Mesendoderm (in vitro differentiated cells): ENCODE data around the gene YKT6.
A peak's percentile ranks its signal among the peaks of the same experiment; 100 is the strongest.

Source experiments
- DNase-seq: peaks from one replicate; pipeline ENCODE4 v3.0.0; 2013
- H2AK5ac ChIP-seq: 2 replicates; pipeline ENCODE4 v1.6.1; 2013; ENCODE audit warnings: low read length, inconsistent platforms
- H2BK120ac ChIP-seq: 2 replicates; pipeline ENCODE4 v1.6.1; 2013; ENCODE audit warnings: low read depth, mild to moderate bottlenecking, low read length, moderate library complexity, mixed read lengths
- H2BK15ac ChIP-seq: replicated peaks from 2 replicates; pipeline ENCODE4 v1.6.1; 2013; ENCODE audit warnings: low read depth, mild to moderate bottlenecking, moderate library complexity
- H2BK5ac ChIP-seq: 2 replicates; pipeline ENCODE4 v1.6.1; 2013; ENCODE audit warnings: low read length, inconsistent platforms
- H3K18ac ChIP-seq: 2 replicates; pipeline ENCODE4 v1.6.1; 2013; ENCODE audit warnings: mild to moderate bottlenecking, low read length, mixed read lengths
- H3K23ac ChIP-seq: one replicate; pipeline ENCODE4 v1.6.1; 2013; ENCODE audit warnings: low read length
- H3K27ac ChIP-seq: 2 replicates; pipeline ENCODE4 v1.5.1; 2013; ENCODE audit warnings: low read depth, mild to moderate bottlenecking, inconsistent platforms, low read length, moderate library complexity
- H3K27me3 ChIP-seq: 2 replicates; pipeline ENCODE4 v1.6.1; 2013; ENCODE audit warnings: low read length, control low read depth, mild to moderate bottlenecking, inconsistent platforms; ENCODE audit not compliant: insufficient read depth, poor library complexity
- H3K36me3 ChIP-seq: 2 replicates; pipeline ENCODE4 v1.6.1; 2013; ENCODE audit warnings: low read length, inconsistent platforms; ENCODE audit not compliant: control insufficient read depth, insufficient read depth
- H3K4ac ChIP-seq: one replicate; pipeline ENCODE4 v1.6.1; 2013; ENCODE audit warnings: low read depth, mild to moderate bottlenecking, low read length, moderate library complexity
- H3K4me1 ChIP-seq: 2 replicates; pipeline ENCODE4 v1.6.1; 2013; ENCODE audit warnings: low read depth, low read length, inconsistent platforms; ENCODE audit not compliant: control insufficient read depth
- H3K4me2 ChIP-seq: 2 replicates; pipeline ENCODE4 v1.6.1; 2013; ENCODE audit warnings: low read length
- H3K4me3 ChIP-seq: 2 replicates; pipeline ENCODE4 v1.5.1; 2013; ENCODE audit warnings: mild to moderate bottlenecking, low read length
- H3K56ac ChIP-seq: one replicate; pipeline ENCODE4 v1.6.1; 2013; ENCODE audit warnings: low read length
- H3K79me1 ChIP-seq: 2 replicates; pipeline ENCODE4 v1.6.1; 2013; ENCODE audit warnings: low read length, inconsistent platforms
- H3K79me2 ChIP-seq: 2 replicates; pipeline ENCODE4 v1.6.1; 2013; ENCODE audit warnings: mild to moderate bottlenecking, low read length; ENCODE audit not compliant: control insufficient read depth, insufficient read depth
- H3K9ac ChIP-seq: 2 replicates; pipeline ENCODE4 v1.6.1; 2013; ENCODE audit warnings: low read length, inconsistent platforms
- H4K5ac ChIP-seq: one replicate; pipeline ENCODE4 v1.6.1; 2013; ENCODE audit warnings: low read length
- H4K8ac ChIP-seq: one replicate; pipeline ENCODE4 v1.6.1; 2013; ENCODE audit warnings: low read depth, mild to moderate bottlenecking, control low read depth, low read length, moderate library complexity
- WGBS: extraction: QIAGEN DNeasy Blood & Tissue Kit; methylation state at CpG from one replicate; pipeline ENCODE4 v1.1.7; 2013; ENCODE audit warnings: low lambda C conversion rate, missing lambda C conversion rate; ENCODE audit not compliant: insufficient coverage; ENCODE audit errors: extremely low coverage; 5-methylcytosine and 5-hydroxymethylcytosine counted together

YKT6 gene

DNA sequence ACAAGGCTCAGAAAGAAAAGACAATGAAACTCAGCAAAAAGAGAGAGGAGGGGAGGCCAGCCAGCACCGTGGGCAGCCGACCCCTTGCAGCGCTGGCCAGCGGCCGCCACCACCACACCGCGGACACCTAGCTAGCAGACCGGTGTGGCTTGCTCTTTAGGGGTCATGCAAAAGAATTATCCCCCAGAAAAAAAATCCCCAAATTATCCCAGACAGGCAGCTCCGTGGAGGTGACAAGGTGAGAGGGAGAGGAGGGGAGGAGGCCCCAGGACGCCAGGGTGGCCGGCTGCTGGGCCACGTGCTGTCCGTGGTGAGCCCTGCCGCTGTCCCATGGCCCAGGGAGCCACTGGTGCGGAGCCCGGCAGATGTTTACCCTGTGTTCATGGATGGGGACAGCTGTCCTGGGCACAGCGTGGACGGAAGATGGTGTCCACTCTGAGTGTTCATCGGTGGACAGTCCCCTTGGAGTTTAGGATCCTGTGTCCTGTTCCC is 16.5 kb downstream of the YKT6 start:
- no peak overlapping the region for H2BK5ac ChIP-seq
- H3K9ac ChIP-seq: no peak overlapping the region
- no peak overlapping the region for H3K4me2 ChIP-seq
- no peak overlapping the region for H3K27ac ChIP-seq
- no peaks in the 10 kb centered on the region for H3K79me1 ChIP-seq
- no peak overlapping the region for H4K8ac ChIP-seq
- H3K4me3 ChIP-seq: no peak overlapping the region
- H2AK5ac ChIP-seq: no peak overlapping the region
- H3K79me2 ChIP-seq: no peaks in the 10 kb centered on the region
- no CpG with 5 or more reads among the region's 19 CpGs for WGBS
- H3K56ac ChIP-seq: no peak overlapping the region
- H3K36me3 ChIP-seq: peaks cover 5% of the 10 kb centered on the region
- H3K4me1 ChIP-seq: peaks cover 4% of the 10 kb centered on the region
- H2BK120ac ChIP-seq: no peak overlapping the region
- no peak overlapping the region for H3K18ac ChIP-seq
- no peak overlapping the region for H2BK15ac ChIP-seq
- H4K5ac ChIP-seq: no peak overlapping the region
- DNase-seq: no peak
- no peak overlapping the region for H3K23ac ChIP-seq
- no peak overlapping the region for H3K4ac ChIP-seq
- H3K27me3 ChIP-seq: no peaks in the 10 kb centered on the region

DNA sequence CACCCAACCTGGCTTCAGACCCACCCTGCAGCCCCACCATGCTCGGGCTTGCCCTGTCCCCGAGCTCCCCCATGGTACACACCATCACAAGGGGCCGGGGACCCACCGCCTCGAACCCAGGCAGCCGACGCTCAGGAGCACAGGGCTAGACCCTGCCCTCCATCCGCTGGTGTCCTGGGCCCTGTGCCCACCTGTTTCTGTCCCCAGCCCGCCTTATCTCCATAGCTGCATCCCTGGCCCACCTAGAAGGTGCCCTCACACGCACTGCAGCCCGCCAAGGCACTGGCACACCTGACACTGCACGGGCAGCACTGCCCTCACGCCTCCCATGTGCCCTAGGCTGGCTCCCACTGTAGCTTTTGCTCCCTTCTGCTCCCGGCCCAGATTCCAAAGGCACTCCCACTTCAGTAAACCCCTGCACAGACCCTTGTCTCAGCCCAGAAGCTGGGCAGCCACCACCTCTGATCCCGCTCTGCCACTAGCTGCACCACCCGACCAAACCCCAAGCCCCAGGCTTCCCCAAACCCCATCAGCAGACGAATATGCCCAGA is 17.1 kb downstream of the YKT6 start:
- Histone ChIP-seq H3K18ac (no peak overlapping the region), H2AK5ac (no peak overlapping the region), H3K27ac (no peak overlapping the region), H3K27me3 (no peaks in the 10 kb centered on the region), H3K23ac (peak overlapping the region; percentile 24), H3K79me1 (no peaks in the 10 kb centered on the region), H4K5ac (no peak overlapping the region), H4K8ac (no peak overlapping the region), H2BK5ac (no peak overlapping the region), H3K56ac (peak overlapping the region; percentile 76), H3K4me2 (no peak overlapping the region), H3K36me3 (peaks cover 3% of the 10 kb centered on the region), H2BK120ac (no peak overlapping the region), H3K4me3 (no peak overlapping the region), H2BK15ac (no peak overlapping the region), H3K9ac (peak overlapping the region; percentile 47), H3K4ac (no peak overlapping the region), H3K4me1 (peaks cover 4% of the 10 kb centered on the region), H3K79me2 (no peaks in the 10 kb centered on the region)
- DNase-seq: no peak
- WGBS: no CpG with 5 or more reads among the region's 17 CpGs

DNA sequence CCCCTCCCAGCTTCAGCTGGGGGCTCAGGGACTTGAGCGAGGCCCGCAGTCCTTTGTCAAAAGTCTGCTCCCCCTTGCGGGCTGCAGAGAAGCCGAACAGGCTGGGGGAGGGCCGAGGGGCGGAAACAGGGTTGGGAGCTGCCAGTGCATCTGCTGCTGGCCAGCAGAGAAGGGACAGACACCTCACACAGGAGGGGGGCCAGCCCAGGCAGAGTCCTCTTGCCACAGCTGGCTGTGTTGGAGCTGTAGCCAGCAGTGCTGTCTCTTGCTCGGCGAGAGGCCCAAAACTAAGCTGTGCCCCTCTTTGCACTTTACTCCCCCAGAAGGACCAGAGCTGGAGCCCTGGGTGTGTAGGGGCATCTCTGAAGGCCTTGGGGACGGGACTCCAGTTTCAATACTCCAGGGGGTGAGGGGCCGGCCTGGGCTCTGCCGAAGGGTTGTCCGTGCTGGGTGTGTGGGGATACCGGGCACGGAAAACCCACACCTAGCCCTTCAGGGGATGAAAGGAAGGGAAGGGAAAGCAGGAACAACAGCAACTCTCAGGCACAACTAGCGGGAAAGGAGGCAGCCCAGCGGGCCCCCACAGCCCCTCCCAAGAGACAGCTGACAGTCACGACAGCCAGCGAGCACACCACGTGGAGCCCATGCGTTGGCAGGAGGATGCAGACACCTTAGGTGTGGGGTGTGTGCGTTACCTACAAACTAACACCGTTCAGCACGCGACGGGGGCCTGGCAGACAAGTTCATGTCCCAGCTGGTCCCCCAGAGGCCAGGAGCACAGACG is 17.8 kb downstream of the YKT6 start:
- Histone ChIP-seq H3K27ac (no peak overlapping the region), H4K8ac (no peak overlapping the region), H2BK5ac (no peak overlapping the region), H3K4me1 (peaks cover 4% of the 10 kb centered on the region), H3K79me2 (no peaks in the 10 kb centered on the region), H2AK5ac (peak overlapping the region; percentile 38), H3K23ac (no peak overlapping the region), H3K27me3 (no peaks in the 10 kb centered on the region), H4K5ac (no peak overlapping the region), H3K36me3 (no peaks in the 10 kb centered on the region), H2BK120ac (no peak overlapping the region), H3K4ac (no peak overlapping the region), H2BK15ac (no peak overlapping the region), H3K79me1 (no peaks in the 10 kb centered on the region), H3K18ac (no peak overlapping the region), H3K56ac (peak overlapping the region; percentile 76), H3K9ac (no peak overlapping the region), H3K4me3 (no peak overlapping the region), H3K4me2 (no peak overlapping the region)
- no CpG with 5 or more reads among the region's 26 CpGs for whole genome bisulfite sequencing
- DNase-seq: peak; percentile 88

DNA sequence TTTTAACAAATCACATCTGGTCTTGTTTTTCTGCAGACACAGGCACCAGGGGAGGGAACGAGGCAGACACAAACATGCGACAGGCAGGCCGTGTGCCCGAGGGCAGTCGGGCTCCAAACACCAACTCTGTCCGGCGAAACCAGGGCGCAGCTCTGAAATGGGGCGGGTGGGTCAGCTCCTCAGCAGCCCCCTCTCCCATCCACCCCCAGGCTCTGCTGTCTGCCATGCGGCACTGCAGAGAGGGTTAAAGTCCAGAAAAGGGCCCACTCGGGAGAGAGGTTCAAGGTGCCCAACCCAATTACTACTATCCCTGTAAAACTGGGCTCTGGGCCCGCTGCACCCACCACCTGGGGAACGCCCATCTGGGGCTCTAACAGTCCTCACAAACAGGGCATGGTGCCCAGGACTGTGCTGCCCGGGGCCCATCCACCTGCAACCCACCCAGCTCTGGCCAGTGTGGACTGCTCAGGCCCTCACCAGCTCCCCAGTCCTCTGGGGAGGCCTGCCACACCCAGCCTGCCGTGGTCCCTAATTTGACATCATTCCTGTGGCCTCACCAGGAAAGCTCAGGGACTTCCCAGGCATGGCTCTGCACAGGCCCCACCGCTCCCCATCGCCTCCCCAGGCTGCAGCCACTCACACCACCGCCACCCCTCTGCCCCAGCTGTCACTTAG is 18.7 kb downstream of the YKT6 start:
- Histone ChIP-seq H2BK15ac (no peak overlapping the region), H3K18ac (no peak overlapping the region)
- no peak for DNase-seq

DNA sequence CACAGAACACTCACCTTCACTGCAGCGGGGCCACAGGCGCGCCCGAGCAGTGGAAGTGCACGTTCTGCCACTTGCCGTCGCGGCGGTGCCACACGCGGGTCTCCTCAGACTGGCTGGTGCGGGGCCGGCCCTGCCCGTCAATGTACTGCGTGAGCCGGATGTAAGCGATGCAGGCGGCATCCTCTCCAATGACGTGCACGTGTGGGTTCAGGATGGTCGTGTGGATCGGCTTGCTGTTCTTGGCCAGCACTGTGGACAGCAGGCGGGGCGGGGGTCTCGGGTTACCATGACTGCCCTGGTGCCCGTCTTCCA is 19.2 kb downstream of the YKT6 start:
- peaks cover 4% of the 10 kb centered on the region for H3K4me1 ChIP-seq
- H3K4me3 ChIP-seq: no peak overlapping the region
- no peak overlapping the region for H2AK5ac ChIP-seq
- H2BK5ac ChIP-seq: no peak overlapping the region
- no peaks in the 10 kb centered on the region for H3K79me2 ChIP-seq
- H3K9ac ChIP-seq: no peak overlapping the region
- H4K5ac ChIP-seq: no peak overlapping the region
- no peak overlapping the region for H3K4ac ChIP-seq
- no peak overlapping the region for H2BK15ac ChIP-seq
- H3K18ac ChIP-seq: no peak overlapping the region
- no peak overlapping the region for H3K27ac ChIP-seq
- H4K8ac ChIP-seq: no peak overlapping the region
- DNase-seq: no peak
- no peak overlapping the region for H2BK120ac ChIP-seq
- H3K4me2 ChIP-seq: no peak overlapping the region
- no peaks in the 10 kb centered on the region for H3K36me3 ChIP-seq
- no CpG with 5 or more reads among the region's 26 CpGs for WGBS
- no peaks in the 10 kb centered on the region for H3K27me3 ChIP-seq
- H3K79me1 ChIP-seq: no peaks in the 10 kb centered on the region
- H3K56ac ChIP-seq: no peak overlapping the region
- no peak overlapping the region for H3K23ac ChIP-seq

More for the DNA sequence above, 18.7 kb downstream of the YKT6 start:
- Histone ChIP-seq H3K4me1 (peaks cover 4% of the 10 kb centered on the region), H2BK5ac (no peak overlapping the region), H3K23ac (no peak overlapping the region), H2AK5ac (no peak overlapping the region), H3K36me3 (no peaks in the 10 kb centered on the region), H2BK120ac (no peak overlapping the region), H4K8ac (no peak overlapping the region), H3K27ac (no peak overlapping the region), H3K79me2 (no peaks in the 10 kb centered on the region), H3K4me2 (no peak overlapping the region), H3K4me3 (no peak overlapping the region), H3K9ac (no peak overlapping the region), H3K79me1 (no peaks in the 10 kb centered on the region), H3K4ac (no peak overlapping the region), H3K27me3 (no peaks in the 10 kb centered on the region), H3K56ac (no peak overlapping the region), H4K5ac (no peak overlapping the region)
- WGBS: no CpG with 5 or more reads among the region's 18 CpGs
